Measurements from ENCODE around the gene SMIM15.

The SMIM15 gene

GRCh38 chr5:61159070-61159469 lies 3.2 kb downstream of the SMIM15 start:
- DNase-seq, result no peak

- DNase-seq, result no peak
Observed at GRCh38 chr5:61151893-61152292, 10.4 kb downstream of the SMIM15 start.

- no peak for DNase-seq
Observed at GRCh38 chr5:61148515-61148914, 13.8 kb downstream of the SMIM15 start.

- DNase-seq, result no peak
Observed at GRCh38 chr5:61142811-61143210, 19.5 kb downstream of the SMIM15 start.

GRCh38 chr5:61142391-61142790 lies 19.9 kb downstream of the SMIM15 start:
- no peak for DNase-seq

GRCh38 chr5:61141801-61142200 lies 20.5 kb downstream of the SMIM15 start:
- no peak for DNase-seq

- DNase-seq, result no peak
Observed at GRCh38 chr5:61139931-61140330, 22.3 kb downstream of the SMIM15 start.

GRCh38 chr5:61139094-61139873 lies 23.0 kb downstream of the SMIM15 start:
- DNase-seq, result no peak

- no peak for DNase-seq
Observed at GRCh38 chr5:61137835-61138234, 24.4 kb downstream of the SMIM15 start.

GRCh38 chr5:61132559-61132958 lies 29.7 kb downstream of the SMIM15 start:
- no peak for DNase-seq

GRCh38 chr5:61130289-61130688 lies 32.0 kb downstream of the SMIM15 start:
- DNase-seq, result no peak

GRCh38 chr5:61123145-61123544 lies 39.1 kb downstream of the SMIM15 start:
- no peak for DNase-seq

GRCh38 chr5:61120534-61120933 lies 41.7 kb downstream of the SMIM15 start:
- DNase-seq, result no peak

- DNase-seq, result no peak
Observed at GRCh38 chr5:61119066-61119465, 43.2 kb downstream of the SMIM15 start.

GRCh38 chr5:61115968-61116367 lies 46.3 kb downstream of the SMIM15 start:
- DNase-seq, result no peak

- no peak for DNase-seq
Observed at GRCh38 chr5:61114441-61114840, 47.8 kb downstream of the SMIM15 start.
